IPS-NIHi7 (cell line): ENCODE measurements around the gene NUP188.
"Not testable (repeated sequence)": the region's sequence is repeated elsewhere in the genome, so short reads cannot be mapped to it uniquely, and the experiment has no call there.

Experiments used
- DNase-seq: peaks from one replicate; pipeline ENCODE4 v3.0.0; 2012; ENCODE audit warnings: mixed read lengths; ENCODE audit errors: extremely low spot score

Gene NUP188

DNA sequence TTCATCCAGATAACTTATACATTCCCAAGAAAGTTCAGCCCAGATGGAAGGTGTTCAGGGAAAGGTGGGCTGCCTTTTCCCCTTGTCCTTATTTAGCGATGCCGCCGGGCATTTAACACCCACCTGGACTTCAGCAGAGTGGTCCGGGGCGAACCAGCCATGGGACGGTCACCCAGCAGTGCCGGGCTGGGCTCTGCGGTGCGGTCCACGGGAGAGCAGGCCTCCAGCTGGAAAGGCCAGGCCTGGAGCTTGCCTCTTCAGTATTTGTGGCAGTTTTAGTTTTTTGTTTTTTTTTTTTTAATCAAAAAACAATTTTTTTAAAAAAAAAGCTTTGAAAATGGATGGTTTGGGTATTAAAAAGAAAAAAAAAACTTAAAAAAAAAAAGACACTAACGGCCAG, 30.8 kb upstream of the NUP188 start:
- DNase-seq = no peak

DNA sequence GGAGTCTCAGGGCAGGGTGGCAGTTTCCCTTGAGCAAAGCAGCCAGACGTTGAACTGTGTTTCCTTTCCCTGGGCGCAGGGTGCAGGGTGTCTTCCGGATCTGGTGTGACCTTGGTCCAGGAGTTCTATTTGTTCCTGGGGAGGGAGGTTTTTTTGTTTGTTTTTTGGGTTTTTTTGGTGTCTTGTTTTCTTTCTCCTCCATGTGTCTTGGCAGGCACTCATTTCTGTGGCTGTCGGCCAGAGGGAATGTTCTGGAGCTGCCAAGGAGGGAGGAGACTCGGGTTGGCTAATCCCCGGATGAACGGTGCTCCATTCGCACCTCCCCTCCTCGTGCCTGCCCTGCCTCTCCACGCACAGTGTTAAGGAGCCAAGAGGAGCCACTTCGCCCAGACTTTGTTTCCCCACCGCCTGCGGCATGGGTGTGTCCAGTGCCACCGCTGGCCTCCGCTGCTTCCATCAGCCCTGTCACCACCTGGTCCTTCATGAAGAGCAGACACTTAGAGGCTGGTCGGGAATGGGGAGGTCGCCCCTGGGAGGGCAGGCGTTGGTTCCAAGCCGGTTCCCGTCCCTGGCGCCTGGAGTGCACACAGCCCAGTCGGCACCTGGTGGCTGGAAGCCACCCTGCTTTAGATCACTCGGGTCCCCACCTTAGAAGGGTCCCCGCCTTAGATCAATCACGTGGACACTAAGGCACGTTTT, 30.2 kb upstream of the NUP188 start:
- DNase-seq = no peak

DNA sequence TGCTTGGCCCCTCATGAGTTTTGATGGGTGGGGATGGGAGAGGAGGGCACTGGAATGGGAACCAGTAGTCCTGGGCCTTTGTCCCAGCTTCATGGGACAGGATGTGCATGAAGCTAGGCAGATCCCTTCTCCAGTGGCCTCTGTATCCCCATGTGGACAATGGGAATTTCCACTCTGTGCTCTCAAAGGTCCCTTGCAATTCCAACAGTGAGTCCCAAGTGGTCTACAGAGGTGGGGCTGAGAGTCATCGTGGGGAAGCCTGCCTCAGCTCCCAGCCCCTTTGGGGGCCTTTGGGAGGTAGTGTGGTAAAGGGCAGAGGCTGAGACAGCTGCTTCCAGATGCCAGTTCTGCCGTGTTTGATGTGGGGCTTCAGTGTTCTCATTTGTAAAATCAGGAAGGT, 28.6 kb upstream of the NUP188 start:
- no peak for DNase-seq

DNA sequence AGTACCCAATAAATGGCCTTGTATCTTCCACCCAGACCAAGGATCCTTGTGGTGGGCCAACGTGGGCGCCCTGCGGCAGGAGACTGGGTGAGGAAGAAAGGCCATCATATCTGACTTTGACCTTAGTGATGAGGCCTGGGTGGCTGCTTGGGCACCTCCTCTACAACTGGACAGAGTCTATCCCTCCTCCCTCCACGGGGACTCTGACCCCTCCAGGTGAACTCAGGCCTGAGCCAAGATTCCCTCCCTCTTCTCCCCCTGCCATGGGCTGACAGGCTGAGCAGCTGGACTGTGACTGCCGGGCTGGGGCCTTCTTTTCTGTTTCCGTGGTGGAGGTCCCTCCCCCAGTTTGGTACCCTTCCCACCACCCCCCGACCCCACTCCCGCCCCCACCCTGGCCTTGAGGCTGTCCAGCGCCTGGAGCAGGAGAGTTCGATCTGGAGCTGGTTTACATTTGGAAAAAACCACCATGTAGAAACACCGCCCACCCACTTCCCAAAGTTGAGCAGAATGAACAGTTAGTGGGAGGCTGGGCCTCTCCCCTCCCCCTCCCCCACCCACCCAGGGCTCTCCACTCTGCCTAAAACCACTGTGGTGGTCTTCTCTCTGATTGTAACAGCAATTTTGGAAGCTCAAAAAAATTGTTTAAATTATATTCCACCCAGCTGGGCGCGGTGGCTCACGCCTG, 28.0 kb upstream of the NUP188 start:
- DNase-seq = no peak

DNA sequence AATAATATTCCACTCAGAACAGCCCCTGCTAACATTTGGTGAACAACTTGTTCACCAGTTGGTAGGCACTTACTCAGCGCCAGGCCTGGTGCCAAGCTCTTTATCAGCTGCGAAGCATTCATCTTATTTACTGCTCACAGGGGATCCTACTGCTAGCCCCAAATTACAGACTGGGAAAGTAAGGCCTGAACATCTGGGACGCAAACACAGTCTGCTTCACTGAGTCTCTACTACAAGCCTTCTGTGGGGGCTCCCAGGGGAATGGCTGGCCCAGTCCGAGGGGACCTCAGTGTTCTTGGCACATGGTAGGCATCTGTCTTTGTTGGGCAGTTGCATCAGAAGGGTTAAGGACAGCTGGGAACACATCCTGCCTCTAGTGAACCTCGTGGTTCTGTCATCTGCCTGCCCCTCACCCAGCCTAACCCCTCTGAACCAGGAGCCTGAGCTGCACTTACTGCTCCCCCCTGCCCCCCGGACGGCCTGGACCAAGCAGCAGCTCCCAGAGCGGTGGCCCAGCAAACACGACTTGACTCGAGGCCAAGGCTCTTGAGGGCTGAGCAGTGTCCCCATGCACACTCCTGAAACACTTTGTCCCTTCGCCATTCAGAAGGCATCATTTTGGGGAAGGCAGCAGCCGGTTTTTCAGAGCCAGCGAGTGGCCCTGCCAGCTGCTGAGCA, 27.0 kb upstream of the NUP188 start, which contains the start of gene PHYHD1:
PHYHD1 (plus strand) TSS at position 602 of the 678 bp plus-strand sequence. CDS start 1,342 bp downstream, outside the sequence.
- no peak for DNase-seq

DNA sequence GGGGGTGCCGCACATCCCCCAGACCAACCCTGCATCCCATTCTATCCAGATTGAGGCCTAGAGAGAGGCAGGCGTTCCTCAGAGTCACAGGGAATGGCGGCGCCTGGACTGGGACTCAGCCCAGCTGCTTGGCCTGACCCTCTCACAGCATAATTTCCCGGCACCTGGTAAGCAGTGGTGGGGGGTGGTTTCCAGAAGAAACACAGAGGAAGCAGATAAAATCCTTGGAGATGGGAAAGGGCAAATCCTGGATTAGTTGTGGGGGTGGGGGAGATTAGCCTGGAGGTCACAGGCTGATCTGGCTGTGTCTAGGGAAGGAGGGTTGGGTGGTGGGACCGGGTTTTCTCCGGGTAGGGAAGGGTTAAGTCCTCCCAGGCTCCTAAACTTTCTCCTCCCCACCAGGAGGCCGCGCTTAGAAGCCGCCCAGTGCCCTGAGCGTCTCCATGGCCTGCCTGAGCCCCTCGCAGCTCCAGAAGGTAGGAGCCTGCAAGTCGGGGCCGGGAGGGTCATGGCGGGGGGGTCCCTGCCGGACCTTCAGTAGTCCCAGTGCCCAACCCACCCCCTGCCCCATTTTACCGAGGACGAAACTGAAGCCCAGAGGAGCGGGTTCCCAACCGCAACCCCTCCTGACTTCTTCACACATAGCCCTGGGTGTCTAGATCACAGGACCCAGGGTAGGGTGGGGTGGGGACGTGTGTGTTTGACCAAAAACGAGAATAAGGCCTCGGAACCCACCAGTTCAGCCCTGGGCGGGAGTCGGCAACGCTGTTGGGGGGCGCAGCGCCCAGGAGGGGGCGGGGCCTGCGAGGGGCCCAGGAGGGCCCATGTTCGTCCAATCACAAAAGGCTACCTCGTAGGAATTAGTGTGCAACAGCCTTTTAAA, 25.4 kb upstream of the NUP188 start:
- DNase-seq = peak; percentile 91

DNA sequence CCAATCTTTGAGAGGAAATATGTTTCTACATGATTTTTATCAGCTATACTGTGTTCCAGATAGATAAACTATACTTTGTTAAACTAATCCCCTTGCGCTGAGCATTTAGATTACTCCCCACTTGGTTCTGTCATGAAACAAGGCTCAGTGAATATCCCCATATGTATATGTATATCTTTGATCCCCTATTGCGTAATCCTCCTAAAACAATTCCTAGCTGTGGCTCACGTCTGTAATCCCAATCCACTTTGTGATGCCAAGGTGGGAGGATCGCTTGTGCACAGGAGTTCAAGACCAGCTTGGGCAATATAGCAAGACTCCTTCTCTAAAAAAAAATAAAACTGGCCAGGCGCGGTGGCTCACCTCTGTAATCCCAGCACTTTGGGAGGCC, 24.0 kb upstream of the NUP188 start:
- DNase-seq = no peak

DNA sequence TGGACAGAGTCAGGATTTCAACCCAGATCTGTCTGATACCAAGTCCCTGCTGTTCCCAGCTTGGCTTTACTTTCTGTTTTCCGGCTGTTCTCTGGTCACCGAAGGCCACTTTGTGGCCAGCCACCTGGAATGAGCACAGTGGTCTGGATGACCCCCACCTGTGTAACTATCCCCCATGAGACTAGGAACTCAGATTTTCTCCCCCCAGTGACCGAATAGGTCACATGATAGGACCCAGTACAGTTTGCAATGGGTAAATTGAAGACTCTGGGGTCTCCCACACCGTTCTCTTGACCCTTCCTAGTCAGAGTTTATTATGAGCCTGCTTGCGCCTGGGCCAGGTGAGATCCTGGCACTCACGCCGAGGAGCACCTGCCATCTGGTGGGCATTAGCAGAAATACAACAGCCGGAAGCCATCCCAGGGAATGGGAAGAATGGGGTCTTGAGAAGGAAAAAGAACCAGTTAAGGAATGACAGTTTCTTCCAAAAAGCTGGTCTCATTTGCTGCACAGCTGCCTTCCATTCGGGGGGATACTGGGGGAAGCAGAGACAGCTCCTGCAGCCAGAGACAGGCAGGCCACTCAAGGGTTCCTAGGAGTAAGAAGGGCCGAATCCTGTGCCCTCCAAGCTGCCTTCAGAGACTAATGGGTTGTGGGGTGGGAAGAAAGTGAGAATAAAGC, 19.6 kb upstream of the NUP188 start:
- DNase-seq = peak; percentile 89

DNA sequence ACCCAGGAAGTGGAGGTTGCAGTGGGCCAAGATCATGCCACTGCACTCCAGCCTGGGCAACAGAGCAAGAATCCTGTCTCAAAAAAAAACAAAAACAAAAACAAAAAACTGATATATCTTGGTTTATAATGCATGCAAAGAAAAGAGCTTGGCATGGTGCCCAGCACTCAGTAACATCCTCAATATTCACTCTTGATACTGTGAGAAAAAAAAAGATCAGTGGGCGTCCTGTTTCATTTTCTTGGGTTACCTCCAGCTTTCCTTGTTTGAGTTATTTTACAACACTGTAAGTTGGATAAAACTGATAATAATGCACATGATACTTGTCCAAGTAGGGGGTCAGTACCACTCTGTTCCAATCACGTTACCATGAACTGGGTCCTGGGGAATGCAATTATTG, 18.9 kb upstream of the NUP188 start:
- no peak for DNase-seq

DNA sequence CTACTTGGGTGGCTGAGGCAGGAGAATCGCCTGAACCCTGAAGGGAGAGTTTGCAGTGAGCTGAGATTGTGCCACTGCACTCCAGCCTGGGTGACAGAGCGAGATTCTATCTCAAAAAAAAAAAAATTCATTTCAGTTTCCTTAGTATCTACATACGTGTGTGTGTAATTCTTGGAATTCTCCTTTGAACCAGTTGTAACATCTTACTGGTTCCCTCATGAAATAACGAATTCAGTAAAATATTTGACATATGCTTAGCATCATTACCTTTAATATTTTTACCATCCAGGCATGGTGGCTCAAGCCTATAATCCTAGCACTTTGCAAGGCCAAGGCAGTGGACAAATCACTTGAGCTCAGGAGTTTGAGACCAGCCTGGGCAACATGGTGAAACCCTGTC, 17.9 kb upstream of the NUP188 start:
- DNase-seq = no peak

DNA sequence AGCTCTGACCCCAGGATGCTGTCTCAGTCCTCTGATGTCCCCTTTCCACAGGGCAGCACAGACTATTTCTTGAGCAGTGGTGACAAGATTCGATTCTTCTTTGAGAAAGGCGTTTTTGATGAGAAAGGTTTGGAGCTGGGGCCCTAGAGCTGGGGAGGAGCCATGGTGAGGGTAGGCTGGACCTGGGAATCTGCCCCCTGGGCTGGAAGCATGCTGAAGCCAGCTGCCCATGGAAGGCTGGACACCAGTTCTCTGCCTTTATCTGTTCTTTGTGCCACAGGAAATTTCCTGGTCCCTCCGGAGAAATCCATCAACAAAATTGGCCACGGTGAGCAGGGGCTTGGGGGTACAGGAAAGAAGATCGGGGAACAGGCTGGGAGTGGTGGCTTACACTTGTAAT, 13.8 kb upstream of the NUP188 start:
- no peak for DNase-seq

DNA sequence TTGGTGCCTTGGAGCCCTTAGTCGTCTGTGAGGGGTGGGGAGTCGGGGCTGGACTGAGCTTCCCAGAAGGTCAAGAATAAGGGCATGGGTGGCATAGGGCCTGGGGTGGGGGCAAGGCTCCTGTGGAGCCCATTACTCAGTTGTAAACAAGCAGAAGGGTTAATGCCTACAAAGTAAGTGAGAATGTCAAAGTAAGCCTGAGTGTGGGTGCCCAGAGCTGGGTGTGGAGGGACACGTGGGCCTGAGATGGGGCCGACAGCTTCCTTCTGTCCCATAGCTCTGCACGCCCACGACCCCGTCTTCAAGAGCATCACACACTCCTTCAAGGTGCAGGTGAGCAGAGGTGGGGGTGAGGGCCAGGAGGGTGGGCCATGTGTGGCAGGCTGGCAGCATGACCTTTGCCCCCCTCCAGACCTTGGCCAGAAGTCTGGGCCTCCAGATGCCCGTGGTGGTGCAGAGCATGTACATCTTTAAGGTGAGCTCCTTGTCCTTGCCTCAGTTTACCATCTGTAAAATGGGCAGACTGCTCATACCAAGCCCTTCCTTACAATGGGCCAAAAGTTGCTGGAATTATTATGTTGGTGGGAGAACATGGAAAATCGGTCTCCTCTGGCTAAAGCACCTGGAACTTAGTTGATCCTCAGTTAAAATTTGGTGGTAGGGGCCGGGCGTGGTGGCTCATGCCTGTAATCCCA, 11.2 kb upstream of the NUP188 start:
- no peak for DNase-seq

DNA sequence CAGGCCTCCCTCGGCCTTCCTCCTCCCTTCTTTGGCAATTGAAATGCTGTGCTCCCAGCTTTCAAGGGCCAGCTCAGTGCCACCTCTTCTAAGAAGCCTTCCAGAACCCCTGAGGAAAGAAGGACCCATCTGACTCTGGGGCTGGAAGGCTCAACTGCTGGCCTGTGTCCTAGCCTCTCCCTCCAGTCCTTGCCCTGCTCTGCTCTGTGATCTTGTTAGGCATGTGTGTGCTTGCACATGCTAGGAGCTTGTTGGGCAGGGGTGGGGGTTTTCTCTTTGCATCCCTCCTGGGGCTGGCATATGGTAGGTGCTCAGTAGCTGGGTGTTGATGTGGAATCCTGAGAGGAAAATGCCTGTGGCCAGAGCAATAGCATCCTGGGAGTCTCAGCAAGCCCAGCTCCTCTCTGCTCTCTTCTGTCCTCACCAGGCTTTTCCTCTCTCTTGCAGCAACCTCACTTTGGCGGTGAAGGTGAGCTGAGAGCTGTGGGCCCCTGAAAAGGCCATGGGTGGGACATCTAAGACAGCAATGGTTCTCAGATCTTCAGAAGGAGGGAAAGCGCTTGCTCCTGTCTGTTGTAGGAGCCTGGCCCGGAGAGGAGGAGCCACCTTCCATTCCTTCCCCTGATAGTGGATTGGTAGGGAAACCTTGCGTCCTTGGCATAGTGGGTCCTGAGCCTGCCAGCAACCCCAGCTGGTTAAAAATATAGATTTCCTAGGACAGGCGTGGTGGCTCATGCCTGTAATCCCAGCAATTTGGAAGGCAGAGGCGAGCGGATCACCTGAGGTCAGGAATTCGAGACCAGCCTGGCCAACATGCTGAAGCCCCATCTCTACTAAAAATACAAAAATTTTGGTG, 10.0 kb upstream of the NUP188 start:
- DNase-seq = no peak

DNA sequence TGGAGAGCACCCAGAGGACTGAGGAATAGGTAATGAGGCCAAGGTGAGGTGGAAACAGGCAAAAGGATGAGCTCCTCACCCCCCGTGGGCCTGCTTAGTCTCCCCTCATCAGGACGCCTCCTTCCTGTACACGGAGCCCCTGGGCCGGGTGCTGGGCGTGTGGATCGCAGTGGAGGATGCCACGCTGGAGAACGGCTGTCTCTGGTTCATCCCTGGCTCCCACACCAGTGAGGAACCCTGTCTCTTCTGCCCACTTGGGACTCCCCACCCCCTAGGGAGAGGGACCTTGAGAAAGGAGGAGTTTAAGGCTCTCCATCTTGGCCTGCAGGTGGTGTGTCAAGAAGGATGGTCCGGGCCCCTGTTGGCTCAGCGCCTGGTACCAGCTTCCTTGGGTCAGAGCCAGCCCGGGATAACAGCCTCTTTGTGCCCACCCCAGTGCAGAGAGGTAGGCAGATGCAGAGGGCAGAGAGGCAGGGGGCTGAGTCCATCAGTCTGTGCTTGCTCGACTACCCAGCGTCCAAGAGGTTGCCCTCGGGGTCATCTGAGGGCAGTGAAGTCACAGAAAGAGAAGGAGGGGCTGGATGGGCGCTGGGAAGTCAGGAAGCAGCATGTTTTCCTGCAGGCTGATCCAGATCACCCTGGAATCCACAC, 7.1 kb upstream of the NUP188 start:
- DNase-seq = no peak

DNA sequence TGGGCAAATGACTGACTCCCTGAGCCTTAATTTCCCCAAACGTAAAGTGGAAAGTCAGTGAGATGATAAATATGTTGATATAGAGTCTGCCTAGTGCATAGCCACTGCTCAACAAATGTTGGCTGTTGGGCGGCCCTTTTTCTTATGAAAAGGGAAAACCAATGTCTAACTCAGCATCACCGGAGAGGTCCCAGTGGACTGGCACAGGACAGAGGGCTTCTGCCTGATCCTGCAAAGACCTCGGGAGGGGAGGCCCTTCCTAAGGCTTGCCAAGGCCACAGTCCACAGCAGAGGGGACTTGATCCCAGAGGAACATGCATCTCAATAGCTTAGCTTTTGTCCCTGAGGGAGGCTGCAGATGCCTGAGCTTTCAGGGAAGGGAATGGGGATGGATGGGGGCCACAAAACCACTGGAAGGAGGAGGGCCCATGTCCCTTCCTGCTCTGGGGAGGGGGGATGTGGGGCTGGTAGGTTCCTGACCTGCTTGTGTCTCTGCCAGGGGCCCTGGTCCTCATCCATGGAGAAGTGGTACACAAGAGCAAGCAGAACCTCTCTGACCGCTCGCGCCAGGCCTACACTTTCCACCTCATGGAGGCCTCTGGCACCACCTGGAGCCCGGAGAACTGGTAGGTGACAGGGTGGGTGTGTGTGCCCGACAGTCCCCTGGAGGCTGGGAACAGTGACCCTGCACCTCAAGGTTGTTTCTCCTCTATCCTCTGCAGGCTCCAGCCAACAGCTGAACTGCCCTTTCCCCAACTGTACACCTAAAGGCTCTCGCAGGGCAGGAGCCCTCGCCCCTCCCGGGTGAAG, 6.3 kb upstream of the NUP188 start:
- no peak for DNase-seq

DNA sequence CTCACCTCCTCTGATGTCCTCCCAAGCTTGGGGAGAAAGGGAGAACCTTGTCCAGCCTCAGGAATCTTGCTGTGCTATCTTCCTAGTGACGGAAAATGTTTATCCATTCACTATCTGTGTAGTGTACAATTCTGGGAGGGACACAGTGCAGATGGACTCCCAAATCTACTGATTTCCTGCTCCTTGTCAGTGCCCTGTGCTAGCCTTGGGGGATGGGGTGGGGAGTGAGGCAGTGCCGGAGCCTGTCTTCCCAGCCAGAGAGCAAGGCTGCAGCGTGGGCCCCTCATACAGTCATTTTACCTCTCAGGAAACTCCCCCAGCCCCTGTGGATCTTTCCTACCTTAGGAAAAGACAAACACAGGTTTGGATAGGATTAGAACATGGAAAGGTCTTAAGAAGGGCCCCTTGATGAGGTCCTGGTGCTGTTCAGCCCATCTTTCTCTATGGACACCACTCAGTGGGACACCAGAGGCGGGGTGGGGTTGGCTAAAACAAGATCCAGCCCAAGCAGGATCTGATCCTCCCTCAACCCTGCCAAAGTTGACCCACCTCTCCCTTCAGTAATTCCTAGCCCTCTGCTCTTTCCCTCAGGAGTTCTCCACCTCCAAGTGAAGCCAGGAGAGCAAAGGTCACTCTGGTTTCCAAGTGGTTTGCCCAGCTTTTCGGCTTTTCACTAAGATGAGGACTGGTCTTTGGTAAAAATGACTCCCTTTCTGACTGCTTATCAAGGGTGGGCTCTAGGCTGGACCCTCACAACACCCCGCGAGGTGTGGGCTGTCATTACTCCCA, 3.5 kb upstream of the NUP188 start:
- no peak for DNase-seq

DNA sequence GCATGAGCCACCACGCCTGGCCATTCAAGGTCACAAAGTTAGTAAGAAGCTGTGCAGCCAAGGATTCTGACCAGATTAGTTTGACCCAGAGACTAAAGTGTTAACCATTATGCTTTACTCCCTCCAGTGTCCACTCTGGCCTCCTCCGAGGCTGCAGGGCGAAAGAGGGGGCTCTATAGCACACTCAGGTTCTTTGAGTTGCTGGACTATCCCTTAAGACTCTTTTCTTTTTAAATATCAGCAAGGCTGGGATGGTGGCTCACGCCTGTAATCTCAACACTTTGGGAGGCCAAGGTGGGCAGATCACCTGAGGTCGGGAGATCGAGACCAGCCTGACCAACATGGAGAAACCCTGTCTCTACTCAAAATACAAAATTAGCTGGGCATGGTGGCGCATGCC, 2.5 kb upstream of the NUP188 start:
- not testable (repeated sequence) for DNase-seq
